Prostate gland (tissue), 2 donors: ENCODE results near the gene DLEU7. TPM values are rescaled to one million over a fixed set of nuclear protein-coding genes. Genes with fewer than 3 reads are reported as not detected.

Experiments used
- DNase-seq: peaks from one replicate; pipeline ENCODE4 v3.0.0-alpha.2; 2019; ENCODE audit warnings: low spot score
- H3K27ac ChIP-seq, 2 donors: fragments of 200-600 bp; sonication (generic); 2 replicates each; pipeline ENCODE4 v1.5.1; 2017 to 2019
- H3K27me3 ChIP-seq: fragments of 200-600 bp; sonication (generic); replicated peaks from 2 replicates; pipeline ENCODE4 v1.5.1; 2019; ENCODE audit not compliant: insufficient read depth
- H3K36me3 ChIP-seq, 2 donors: fragments of 200-600 bp; sonication (generic); 1 replicate in 1 of 2; 2 replicates in 1 of 2; pipeline versions ENCODE4 v1.5.1 to v1.8.1; 2017 to 2019
- H3K4me1 ChIP-seq: fragments of 200-600 bp; sonication (generic); replicated peaks from 2 replicates; pipeline ENCODE4 v1.5.1; 2019
- H3K4me3 ChIP-seq, 2 donors: fragments of 200-600 bp; sonication (generic); 2 replicates each; pipeline ENCODE4 v1.5.1; 2017 to 2019
- H3K9me3 ChIP-seq: fragments of 200-600 bp; sonication (generic); 2 replicates; pipeline ENCODE4 v1.5.1; 2017
- CTCF ChIP-seq, 4 experiments: fragments of 200-600 bp in 2 of 4; fragments of 450-650 bp in 2 of 4; sonication (generic) in 2 of 4; IDR thresholded peaks; 1 replicate in 3 of 4; 2 replicates in 1 of 4; pipeline ENCODE4 v1.5.1; 2016 to 2019; ENCODE audit warnings: antibody characterized with exemption in 4 of 4, mild to moderate bottlenecking in 2 of 4, moderate library complexity in 2 of 4
- POLR2A ChIP-seq: fragments of 450-650 bp; IDR thresholded peaks from one replicate; pipeline ENCODE4 v1.6.1; 2016; ENCODE audit warnings: antibody characterized with exemption, mild to moderate bottlenecking
- POLR2AphosphoS5 ChIP-seq: sonication (generic); formaldehyde crosslinking; IDR thresholded peaks from one replicate; pipeline ENCODE4 v1.6.1; 2017; ENCODE audit warnings: antibody characterized with exemption
- WGBS: methylation state at CpG from one replicate; pipeline ENCODE4 v1.1.5; 2018; 5-methylcytosine and 5-hydroxymethylcytosine counted together
- intact Hi-C: fragments of 100-400 bp; cut with DNase I; formaldehyde crosslinking; loops from one replicate; pipeline ENCODE4 v1.14.2; 2022
- total RNA-seq, 2 donors: library from RNA; depleted of rRNA; stranded (reverse); fragments of >200 nt; gene quantifications; one replicate each; pipeline ENCODE4 v1.1.0, GENCODE V29; 2016

The DLEU7 gene
- total RNA-seq, 2 donors from 2014 or later, result 0.09 to 0.45 TPM

DNA sequence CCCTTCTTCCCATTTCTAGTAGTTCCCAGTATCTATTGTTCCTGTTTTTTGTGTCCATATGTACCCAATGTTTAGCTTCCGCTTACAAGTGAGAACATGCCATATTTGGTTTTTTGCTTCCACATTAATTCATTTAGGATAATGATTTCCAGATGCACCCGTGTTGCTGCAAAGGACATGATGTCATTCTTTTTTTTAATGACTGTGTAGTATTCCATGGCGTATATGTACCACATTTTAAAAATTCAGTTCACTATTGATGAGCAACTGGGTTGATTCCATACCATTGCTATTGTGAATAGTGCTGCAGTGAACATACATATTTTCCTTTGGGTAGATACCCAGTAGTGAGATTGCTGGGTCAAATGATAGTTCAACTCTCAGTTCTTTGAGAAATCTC is 50.5 kb downstream of the DLEU7 start:
- Histone ChIP-seq H3K4me1 (no peaks in the 10 kb centered on the region), H3K27ac (no peak overlapping the region), H3K4me3 (no peak overlapping the region), H3K27me3 (no peaks in the 10 kb centered on the region), H3K9me3 (no peaks in the 10 kb centered on the region), H3K36me3 (no peaks in the 10 kb centered on the region)
- 74% methylated on average over 3 of the region's 3 CpGs for WGBS
- intact Hi-C loops, result no loop called here
- no peak for DNase-seq
- TF ChIP-seq POLR2A (no peak), CTCF (IDR thresholded peaks at IDR 0.05) (no peak), POLR2AphosphoS5 (no peak)

GRCh38 chr13:50788551-50789210 is 54.8 kb downstream of the DLEU7 start:
- intact Hi-C loops, result no loop called here
- no peak for TF ChIP-seq CTCF (IDR thresholded peaks at IDR 0.05)
- no peak for TF ChIP-seq POLR2A
- no peak for TF ChIP-seq POLR2AphosphoS5
- H3K36me3 ChIP-seq, result no peaks in the 10 kb centered on the region
- no peaks in the 10 kb centered on the region for H3K4me1 ChIP-seq
- 78% methylated on average over 14 of the region's 14 CpGs for WGBS
- H3K27ac ChIP-seq, result no peak overlapping the region
- H3K9me3 ChIP-seq, result no peaks in the 10 kb centered on the region
- H3K27me3 ChIP-seq, result no peaks in the 10 kb centered on the region
- H3K4me3 ChIP-seq, result no peak overlapping the region
- DNase-seq, result no peak

GRCh38 chr13:50787316-50788195 is 55.9 kb downstream of the DLEU7 start:
- intact Hi-C loops, result no loop called here
- 95% methylated on average over 8 of the region's 8 CpGs for WGBS
- DNase-seq, result no peak

GRCh38 chr13:50783717-50784290 is 59.7 kb downstream of the DLEU7 start:
- Histone ChIP-seq H3K27me3 (no peaks in the 10 kb centered on the region), H3K9me3 (no peaks in the 10 kb centered on the region), H3K4me3 (no peak overlapping the region), H3K4me1 (no peaks in the 10 kb centered on the region), H3K36me3 (no peaks in the 10 kb centered on the region), H3K27ac (no peak overlapping the region)
- no peak for DNase-seq
- intact Hi-C loops, result no loop called here
- WGBS, result 90% methylated on average over 6 of the region's 6 CpGs
- TF ChIP-seq POLR2A, result no peak
- no peak for TF ChIP-seq POLR2AphosphoS5
- no peak for TF ChIP-seq CTCF (IDR thresholded peaks at IDR 0.05)

More at GRCh38 chr13:50787316-50788195, 55.9 kb downstream of the DLEU7 start:
- no peaks in the 10 kb centered on the region for H3K27me3 ChIP-seq
- H3K9me3 ChIP-seq, result no peaks in the 10 kb centered on the region
- H3K4me1 ChIP-seq, result no peaks in the 10 kb centered on the region
- no peak for TF ChIP-seq POLR2AphosphoS5
- no peak for TF ChIP-seq CTCF (IDR thresholded peaks at IDR 0.05)
- no peak for TF ChIP-seq POLR2A
- H3K36me3 ChIP-seq, result no peaks in the 10 kb centered on the region
- no peak overlapping the region for H3K27ac ChIP-seq
- no peak overlapping the region for H3K4me3 ChIP-seq
